OCI-LY7 (cell line): Measurements from ENCODE around the gene RNF115. TPM values are rescaled to one million over a fixed set of nuclear protein-coding genes. Genes with fewer than 3 reads are reported as not detected.

Experiments
- BruUV-seq: library from RNA; stranded (reverse); fragments of 400-500 nt; replicated peaks from 2 replicates; lab custom pipeline; 2021; lab: Mats Ljungman, UMichigan
- CTCF ChIA-PET: fragments of 300-600 bp; sonication (Branson Sonifier 250); formaldehyde crosslinking; loops from one replicate; lab custom pipeline; 2022; ENCODE audit warnings: antibody characterized with exemption; ENCODE audit not compliant: unreplicated experiment; lab: Charles Lee
- POLR2A ChIA-PET: fragments of 300-600 bp; sonication (Branson Sonifier 250); formaldehyde crosslinking; loops from one replicate; lab custom pipeline; 2022; ENCODE audit warnings: antibody characterized with exemption; lab: Charles Lee
- DNase-seq: peaks from one replicate; pipeline ENCODE4 v3.0.0-alpha.2; 2015; ENCODE audit warnings: low spot score
- H2AFZ ChIP-seq: fragments of 200-600 bp; sonication (generic), shearing (Covaris generic); 2 replicates; pipeline ENCODE4 v1.6.1; 2014; ENCODE audit warnings: mild to moderate bottlenecking, antibody characterized with exemption, low read length, moderate library complexity
- H3K27ac ChIP-seq: fragments of 200-600 bp; sonication (generic); 2 replicates; pipeline ENCODE4 v1.5.1; 2014; ENCODE audit warnings: mixed run types, low read depth, mild to moderate bottlenecking, moderate library complexity, low read length, inconsistent platforms; ENCODE audit not compliant: poor library complexity, severe bottlenecking
- H3K36me3 ChIP-seq: fragments of 200-600 bp; sonication (generic); 2 replicates; pipeline ENCODE4 v1.6.1; 2014; ENCODE audit warnings: mild to moderate bottlenecking, antibody characterized with exemption, low read length, moderate library complexity, mixed read lengths; ENCODE audit not compliant: insufficient read depth
- H3K4me1 ChIP-seq: fragments of 200-600 bp; sonication (generic); 2 replicates; pipeline ENCODE4 v1.5.1; 2014; ENCODE audit warnings: mild to moderate bottlenecking, low read length; ENCODE audit not compliant: insufficient read depth, poor library complexity, severe bottlenecking
- H3K4me2 ChIP-seq: fragments of 200-600 bp; sonication (generic); 2 replicates; pipeline ENCODE4 v1.6.1; 2014; ENCODE audit warnings: mild to moderate bottlenecking, low read length
- H3K4me3 ChIP-seq: fragments of 200-600 bp; sonication (generic); 2 replicates; pipeline ENCODE4 v1.5.1; 2014; ENCODE audit warnings: mild to moderate bottlenecking, low read depth, low read length; ENCODE audit not compliant: poor library complexity, severe bottlenecking
- H3K79me2 ChIP-seq: fragments of 200-600 bp; sonication (generic); 2 replicates; pipeline ENCODE4 v1.6.1; 2016; ENCODE audit warnings: low read depth, mild to moderate bottlenecking, low read length, moderate library complexity, mixed read lengths; ENCODE audit not compliant: insufficient read depth
- H3K9me2 ChIP-seq: fragments of 200-600 bp; sonication (generic); 2 replicates; pipeline ENCODE4 v1.6.1; 2016; ENCODE audit warnings: mild to moderate bottlenecking, low read length, mixed read lengths; ENCODE audit not compliant: insufficient read depth
- H3K9me3 ChIP-seq: fragments of 200-600 bp; sonication (generic); 2 replicates; pipeline ENCODE4 v1.6.1; 2014; ENCODE audit warnings: mild to moderate bottlenecking, mixed run types, low read length, mixed read lengths
- H4K20me1 ChIP-seq: fragments of 200-600 bp; sonication (generic); 2 replicates; pipeline ENCODE4 v1.6.1; 2014; ENCODE audit warnings: mild to moderate bottlenecking, antibody characterized with exemption, low read length, moderate library complexity, mixed read lengths; ENCODE audit not compliant: insufficient read depth
- EZH2phosphoT487 ChIP-seq: fragments of 200-600 bp; sonication (generic); IDR thresholded peaks from 2 replicates; pipeline ENCODE4 v1.6.1; 2018; ENCODE audit warnings: low read depth, borderline replicate concordance, mild to moderate bottlenecking, mixed run types, antibody characterized with exemption, low read length, moderate library complexity, mixed read lengths
- intact Hi-C: fragments of 100-400 bp; cut with micrococcal nuclease; formaldehyde crosslinking; loops from one replicate; pipeline ENCODE4 v1.10.0; 2022; ENCODE audit not compliant: unreplicated experiment
- total RNA-seq, 2 experiments: library from RNA; depleted of rRNA in 1 of 2; stranded (reverse); fragments of >200 nt in 1 of 2; shearing (Covaris generic) in 1 of 2; gene quantifications; 2 replicates each; pipeline ENCODE4 v1.2.3, GENCODE V29; 2014 to 2022
- TF ChIP-seq, protein P1 (sequence below): fragments of 200-600 bp; sonication (generic); conservative IDR thresholded peaks from 2 replicates; pipeline ENCODE4 v1.5.1; 2014; ENCODE audit warnings: mild to moderate bottlenecking, antibody characterized with exemption, low read length, moderate library complexity, mixed read lengths

RNF115 gene
- total RNA-seq, 2 experiments from 2014 or later = 14.8 to 24.0 TPM

DNA sequence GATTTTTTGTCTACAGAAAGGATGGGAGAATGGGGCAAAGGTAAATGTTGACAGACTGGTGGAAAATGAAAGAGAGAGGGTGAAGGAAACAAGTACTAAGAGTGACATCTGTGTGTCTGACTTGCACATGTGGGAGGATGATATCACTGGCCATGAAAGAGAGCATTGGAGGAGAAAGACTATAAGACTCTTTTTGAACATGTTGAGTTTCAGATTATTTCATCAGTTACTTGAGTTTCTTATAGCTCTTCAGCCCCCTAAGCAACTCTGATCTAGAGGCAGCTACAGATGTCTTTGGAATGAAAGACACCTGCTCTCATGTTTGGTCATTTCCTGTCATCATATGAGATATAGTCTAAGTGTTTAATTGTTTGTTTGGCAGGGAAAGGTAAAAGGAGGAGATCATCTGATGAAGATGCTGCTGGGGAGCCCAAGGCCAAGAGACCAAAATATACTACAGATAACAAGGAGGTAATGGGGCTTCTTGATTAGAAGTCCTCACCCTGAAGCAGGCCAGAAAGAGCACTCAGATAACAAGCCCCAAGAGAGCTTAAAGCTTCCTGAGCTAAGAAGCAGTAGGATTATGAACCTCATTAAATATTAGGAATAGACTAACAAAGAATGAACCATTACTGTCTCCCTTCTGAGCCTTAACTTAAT is 4.6 kb upstream of the RNF115 start:
- BruUV-seq = no TSS peak
- CTCF ChIA-PET = interaction anchor here (0.8 to 2.3 kb wide), 4 partner anchors 17 to 81 kb away, joined by 3 to 12 read pairs (median 3); partner anchors contain the start of gene NUDT17

DNA sequence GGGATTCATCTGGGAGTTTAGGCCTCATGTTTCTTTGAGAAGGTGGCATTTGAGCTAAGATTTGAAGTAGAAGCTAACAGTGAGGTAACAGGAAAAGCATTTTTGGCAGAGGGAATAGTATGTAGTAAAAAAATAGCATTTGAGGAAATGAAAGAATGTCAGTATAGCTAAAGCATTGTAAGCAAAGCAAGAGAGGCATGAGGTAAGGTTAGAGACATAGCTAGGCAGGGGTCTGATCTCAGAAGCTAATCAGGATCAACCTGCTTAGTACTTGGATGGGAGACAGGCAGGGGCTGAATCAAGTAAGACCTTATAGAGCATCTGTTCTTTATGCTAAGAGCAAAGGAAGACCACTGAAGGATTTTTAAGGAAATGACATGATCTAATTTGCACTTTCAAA is 4.1 kb upstream of the RNF115 start:
- DNase-seq = peak; percentile 33
- ChIA-PET POLR2A (interaction anchor here (0.7 to 4.1 kb wide), 10 partner anchors 10 to 210 kb away, joined by 3 to 32 read pairs (median 4); partner anchors contain the start of genes LIX1L, NUDT17, PIAS3 and RBM8A), CTCF (interaction anchor here (0.8 to 2.3 kb wide), 3 partner anchors 17 to 81 kb away, joined by 3 to 12 read pairs (median 3); partner anchors contain the start of gene NUDT17)
- peak overlapping the region; percentile 3 for H3K4me3 ChIP-seq
- no peak for TF ChIP-seq EZH2phosphoT487
- TF ChIP-seq, protein P1, sequence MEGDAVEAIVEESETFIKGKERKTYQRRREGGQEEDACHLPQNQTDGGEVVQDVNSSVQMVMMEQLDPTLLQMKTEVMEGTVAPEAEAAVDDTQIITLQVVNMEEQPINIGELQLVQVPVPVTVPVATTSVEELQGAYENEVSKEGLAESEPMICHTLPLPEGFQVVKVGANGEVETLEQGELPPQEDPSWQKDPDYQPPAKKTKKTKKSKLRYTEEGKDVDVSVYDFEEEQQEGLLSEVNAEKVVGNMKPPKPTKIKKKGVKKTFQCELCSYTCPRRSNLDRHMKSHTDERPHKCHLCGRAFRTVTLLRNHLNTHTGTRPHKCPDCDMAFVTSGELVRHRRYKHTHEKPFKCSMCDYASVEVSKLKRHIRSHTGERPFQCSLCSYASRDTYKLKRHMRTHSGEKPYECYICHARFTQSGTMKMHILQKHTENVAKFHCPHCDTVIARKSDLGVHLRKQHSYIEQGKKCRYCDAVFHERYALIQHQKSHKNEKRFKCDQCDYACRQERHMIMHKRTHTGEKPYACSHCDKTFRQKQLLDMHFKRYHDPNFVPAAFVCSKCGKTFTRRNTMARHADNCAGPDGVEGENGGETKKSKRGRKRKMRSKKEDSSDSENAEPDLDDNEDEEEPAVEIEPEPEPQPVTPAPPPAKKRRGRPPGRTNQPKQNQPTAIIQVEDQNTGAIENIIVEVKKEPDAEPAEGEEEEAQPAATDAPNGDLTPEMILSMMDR = no peak
- no peak overlapping the region for H2AFZ ChIP-seq
- BruUV-seq = TSS peak; percentile 83
- H3K4me2 ChIP-seq = peak overlapping the region; percentile 7
- H3K9me3 ChIP-seq = no peaks in the 10 kb centered on the region
- peaks cover 75% of the 10 kb centered on the region for H3K36me3 ChIP-seq
- H4K20me1 ChIP-seq = peaks cover 10% of the 10 kb centered on the region; the same call in 1 of the 2 replicates
- H3K9me2 ChIP-seq = no peaks in the 10 kb centered on the region
- peaks cover 41% of the 10 kb centered on the region for H3K4me1 ChIP-seq
- intact Hi-C loops = loop anchor here (2.0 kb wide), 2 partner anchors 17 to 31 kb away; partner anchors contain the start of genes NUDT17 and PIAS3
- H3K79me2 ChIP-seq = peaks cover 36% of the 10 kb centered on the region
- peak overlapping the region; percentile 73 for H3K27ac ChIP-seq

More for the DNA sequence above, 4.6 kb upstream of the RNF115 start:
- no peak overlapping the region for H2AFZ ChIP-seq
- H3K9me2 ChIP-seq = no peaks in the 10 kb centered on the region
- H3K79me2 ChIP-seq = peaks cover 36% of the 10 kb centered on the region
- DNase-seq = peak; percentile 68
- peak overlapping the region; percentile 73 for H3K27ac ChIP-seq
- no peaks in the 10 kb centered on the region for H3K9me3 ChIP-seq
- H4K20me1 ChIP-seq = peaks cover 10% of the 10 kb centered on the region; the same call in 1 of the 2 replicates
- H3K4me3 ChIP-seq = no peak overlapping the region
- TF ChIP-seq EZH2phosphoT487 = no peak
- TF ChIP-seq, protein P1 = no peak
- H3K36me3 ChIP-seq = peaks cover 81% of the 10 kb centered on the region
- H3K4me1 ChIP-seq = peaks cover 41% of the 10 kb centered on the region
- POLR2A ChIA-PET = interaction anchor here (0.6 to 4.1 kb wide), 10 partner anchors 10 to 210 kb away, joined by 3 to 32 read pairs (median 4); partner anchors contain the start of genes LIX1L, NUDT17, PIAS3 and RBM8A
- H3K4me2 ChIP-seq = peak overlapping the region; percentile 7
- intact Hi-C loops = loop anchor here (2.0 kb wide), 2 partner anchors 16 to 30 kb away; partner anchors contain the start of genes NUDT17 and PIAS3
